Mucosa of gallbladder (tissue), 1 donor: ENCODE data around the gene GRIN2A. TPM values are rescaled to one million over a fixed set of nuclear protein-coding genes. Genes with fewer than 3 reads are reported as not detected.

Experiments
- DNase-seq: peaks from one replicate; pipeline ENCODE4 v3.0.0-alpha.2; 2020; ENCODE audit warnings: low spot score
- total RNA-seq: library from RNA; stranded (reverse); gene quantifications from one replicate; pipeline ENCODE4 v1.2.1, GENCODE V29; 2021
- donor health status: DM: no; HTN: no; CAD: no.

Gene GRIN2A
- total RNA-seq, 1 donor from 2014 or later = 62.8 TPM

GRCh38 chr16:10130538-10130937 is 51.7 kb downstream of the GRIN2A start:
- DNase-seq = no peak

DNA sequence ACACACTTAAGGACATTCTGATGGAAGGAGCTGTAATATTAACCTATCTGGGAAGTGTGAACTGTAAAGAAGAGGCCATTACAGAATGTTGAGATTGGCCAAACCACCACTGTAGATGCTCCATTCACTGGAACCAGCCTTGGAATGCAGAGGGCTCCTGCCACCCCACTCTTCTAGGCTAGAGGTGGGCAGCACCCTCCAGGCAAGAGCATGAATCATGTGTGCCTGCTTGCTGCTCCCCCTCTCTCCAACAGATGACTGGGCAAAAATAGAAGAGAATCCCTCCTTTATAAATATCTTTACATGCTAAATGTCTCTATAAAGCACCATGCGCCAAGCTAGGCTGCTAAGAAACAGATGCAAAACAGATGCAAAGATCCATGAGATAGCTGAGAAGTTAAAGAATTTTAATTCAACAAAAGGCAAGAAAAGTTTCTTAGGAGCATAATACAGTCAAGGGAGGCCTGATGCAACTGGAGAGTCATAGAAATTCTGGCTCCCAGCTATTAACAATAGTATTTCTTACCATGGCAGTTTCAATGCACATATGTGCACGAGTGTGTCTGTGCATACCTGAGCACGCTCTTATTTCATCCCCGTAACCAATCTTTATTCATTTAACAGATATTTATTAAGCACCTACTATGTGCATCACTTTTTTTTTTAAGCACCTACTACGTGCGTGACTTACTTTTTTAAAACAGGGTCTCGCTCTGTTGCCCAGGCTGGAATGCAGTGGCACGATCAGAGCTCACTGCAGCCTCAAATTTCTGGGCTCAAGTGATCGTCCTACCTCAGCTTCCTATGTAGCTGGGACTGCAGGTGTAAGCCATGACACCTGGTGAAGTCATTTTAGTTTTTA is 53.6 kb downstream of the GRIN2A start:
- no peak for DNase-seq

GRCh38 chr16:10126686-10127085 is 55.5 kb downstream of the GRIN2A start:
- DNase-seq = no peak

- no peak for DNase-seq
Measured at GRCh38 chr16:10123141-10123540, 59.1 kb downstream of the GRIN2A start.

GRCh38 chr16:10122546-10122945 is 59.7 kb downstream of the GRIN2A start:
- DNase-seq = no peak

DNA sequence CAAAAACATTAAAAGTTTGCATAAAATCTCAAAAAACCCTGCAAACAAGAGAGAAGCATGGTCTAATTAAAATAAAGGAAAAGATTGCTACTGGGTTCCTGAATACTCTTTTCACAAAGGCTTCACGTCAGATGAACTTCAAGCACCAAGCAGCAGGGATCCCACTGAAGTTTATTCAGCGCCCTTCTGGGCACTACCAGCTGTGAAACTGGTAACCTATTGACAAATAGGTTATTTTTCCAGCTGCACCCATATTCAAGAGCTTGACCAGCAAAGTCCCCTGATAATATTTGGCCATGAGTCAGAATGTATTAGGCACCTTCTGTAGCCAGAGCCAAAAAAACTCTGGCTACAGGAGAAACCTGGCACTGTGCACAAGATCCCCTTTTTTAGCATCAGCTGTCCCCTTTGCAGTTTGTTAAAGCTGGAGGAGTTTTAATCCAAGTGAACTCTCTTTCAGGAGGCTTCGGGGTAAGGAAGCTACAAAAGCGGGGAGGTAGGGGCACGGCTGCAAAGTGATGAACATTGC is 60.3 kb downstream of the GRIN2A start:
- no peak for DNase-seq

GRCh38 chr16:10121491-10121890 is 60.7 kb downstream of the GRIN2A start:
- DNase-seq = no peak

- no peak for DNase-seq
Measured at GRCh38 chr16:10120953-10121352, 61.3 kb downstream of the GRIN2A start.

DNA sequence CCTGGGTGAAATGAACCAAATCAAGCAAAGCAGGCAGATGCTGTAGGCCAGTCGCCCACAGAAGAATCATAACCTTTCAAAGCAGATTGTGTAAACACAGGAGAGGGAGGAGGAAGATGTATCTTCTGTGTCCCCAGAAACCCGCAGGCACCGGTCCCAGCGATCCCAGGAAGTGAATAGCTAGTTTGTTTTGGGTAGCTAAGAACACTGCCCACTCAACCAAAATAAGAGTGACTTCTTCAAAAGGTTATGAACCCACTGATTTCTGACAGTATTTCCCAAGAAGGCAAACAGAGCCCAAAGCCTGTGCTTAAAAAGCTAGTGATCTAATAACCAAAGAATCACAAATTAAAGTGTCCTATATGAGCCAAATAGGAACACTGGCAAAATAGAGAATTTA is 67.8 kb downstream of the GRIN2A start:
- DNase-seq = no peak

DNA sequence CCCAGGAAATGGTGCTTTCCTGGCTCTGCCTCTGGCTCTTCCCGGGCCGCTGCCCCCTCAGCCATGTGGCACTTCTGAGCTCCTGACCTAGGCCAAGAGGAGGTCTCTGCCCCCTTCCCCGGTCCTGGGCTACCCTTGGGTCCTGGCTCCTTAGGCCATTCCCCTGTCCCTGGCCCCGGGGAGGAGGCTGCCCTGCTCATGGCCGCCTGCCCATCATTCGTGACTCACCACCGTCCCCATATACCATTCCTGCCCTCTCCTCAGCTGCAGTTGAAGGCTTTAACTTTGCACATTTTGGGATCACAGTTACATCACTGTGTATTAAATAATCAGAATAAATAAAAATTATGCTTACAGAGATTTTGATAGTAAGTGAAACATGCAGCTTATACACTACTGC is 69.0 kb downstream of the GRIN2A start:
- no peak for DNase-seq

DNA sequence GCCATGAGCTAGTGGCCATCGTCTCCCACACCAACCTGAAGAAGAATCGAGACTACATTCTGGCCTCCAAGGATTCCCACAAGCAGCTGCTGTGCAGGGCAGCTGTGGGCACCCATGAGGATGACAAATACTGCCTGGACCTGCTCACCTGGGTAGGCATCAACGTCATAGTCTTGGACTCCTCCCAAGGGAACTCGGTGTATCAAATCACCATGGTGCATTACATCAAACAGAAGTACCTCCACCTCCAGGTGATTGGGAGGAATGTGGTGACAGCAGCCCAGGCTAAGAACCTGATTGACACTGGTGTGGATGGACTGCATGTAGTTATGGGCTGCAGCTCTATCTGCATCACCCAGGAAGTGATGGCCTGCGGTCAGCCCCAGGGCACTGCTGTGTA is 70.2 kb downstream of the GRIN2A start:
- DNase-seq = no peak

GRCh38 chr16:10111156-10111761 is 71.0 kb downstream of the GRIN2A start:
- DNase-seq = no peak

GRCh38 chr16:10110552-10110951 is 71.7 kb downstream of the GRIN2A start:
- no peak for DNase-seq

- DNase-seq = no peak
Measured at GRCh38 chr16:10107081-10107480, 75.1 kb downstream of the GRIN2A start.

- no peak for DNase-seq
Measured at GRCh38 chr16:10103700-10104099, 78.5 kb downstream of the GRIN2A start.

DNA sequence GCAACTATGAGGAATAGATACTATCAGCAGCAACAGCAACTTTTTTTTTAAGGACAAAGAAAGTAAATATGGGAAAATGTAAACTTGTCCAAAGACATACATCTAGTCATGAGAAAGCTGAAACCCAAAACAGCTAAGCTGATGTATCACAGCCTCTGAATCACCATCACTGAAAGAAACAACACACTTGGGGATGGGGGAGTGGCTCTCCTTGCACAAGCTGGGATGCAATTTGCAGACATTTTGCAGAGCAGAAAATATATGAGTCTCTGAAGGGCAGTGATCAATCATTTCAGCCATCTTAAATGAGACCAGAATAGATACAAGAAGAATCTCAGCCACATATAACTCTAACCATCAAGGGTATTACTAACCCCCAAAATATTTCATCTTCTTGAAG is 79.1 kb downstream of the GRIN2A start:
- DNase-seq = no peak

DNA sequence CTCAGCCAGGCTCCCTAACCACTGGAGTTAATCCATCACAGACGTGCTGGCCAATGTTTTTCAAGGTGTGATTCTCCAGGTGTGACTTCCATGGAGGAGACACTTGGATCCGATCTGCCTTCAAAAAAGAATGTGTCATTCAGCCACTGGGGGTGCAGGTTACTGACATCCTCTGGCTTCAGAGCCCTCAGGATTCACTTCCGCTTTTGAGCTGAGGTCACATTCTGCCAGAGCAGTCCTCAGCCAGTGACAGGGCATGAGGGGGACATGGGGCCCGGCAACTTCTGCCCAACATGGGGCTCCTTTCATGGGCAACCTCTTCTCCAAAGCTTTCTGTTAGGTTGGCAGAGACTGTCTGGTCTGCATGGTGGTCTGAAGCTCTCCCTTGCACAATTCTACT is 81.4 kb downstream of the GRIN2A start:
- DNase-seq = no peak

- no peak for DNase-seq
Measured at GRCh38 chr16:10098991-10099390, 83.2 kb downstream of the GRIN2A start.

- DNase-seq = no peak
Measured at GRCh38 chr16:10097271-10097670, 85.0 kb downstream of the GRIN2A start.

DNA sequence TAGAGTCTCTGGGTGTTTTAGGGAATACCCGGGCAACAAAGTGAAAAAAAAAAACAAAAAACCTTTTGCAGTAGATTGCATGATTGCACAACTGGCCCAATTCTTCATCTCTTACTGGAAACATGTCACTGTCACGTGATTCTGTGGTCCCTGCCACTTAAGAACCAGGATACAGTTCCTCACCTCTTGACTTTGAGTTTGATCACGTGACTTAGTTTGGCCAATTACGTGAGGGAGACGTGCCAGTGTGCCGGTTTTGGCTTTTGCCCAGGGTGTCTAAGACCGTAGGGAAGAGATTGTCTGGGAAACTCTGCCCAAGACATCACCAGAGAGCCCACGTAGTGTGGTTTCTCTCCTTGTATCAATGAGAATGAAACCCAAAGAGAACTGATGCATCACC is 88.7 kb downstream of the GRIN2A start:
- no peak for DNase-seq

DNA sequence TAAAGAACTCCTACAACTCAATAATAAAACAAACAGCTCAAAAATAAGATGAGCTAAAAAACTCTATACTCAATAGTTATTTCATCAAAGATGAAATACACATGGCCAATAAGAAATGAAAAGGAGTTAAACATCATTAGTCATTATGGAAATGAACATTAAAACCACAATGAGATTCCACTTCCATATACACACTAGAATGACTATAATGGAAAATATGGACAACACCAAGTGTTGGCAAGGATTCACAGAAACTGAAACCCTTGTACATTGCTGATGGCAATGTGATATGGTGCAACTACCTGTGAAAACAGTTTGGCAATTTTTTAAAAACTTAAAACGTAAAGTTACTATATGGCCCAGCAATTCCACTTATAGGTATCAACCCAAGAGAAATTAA is 91.4 kb downstream of the GRIN2A start:
- DNase-seq = no peak

DNA sequence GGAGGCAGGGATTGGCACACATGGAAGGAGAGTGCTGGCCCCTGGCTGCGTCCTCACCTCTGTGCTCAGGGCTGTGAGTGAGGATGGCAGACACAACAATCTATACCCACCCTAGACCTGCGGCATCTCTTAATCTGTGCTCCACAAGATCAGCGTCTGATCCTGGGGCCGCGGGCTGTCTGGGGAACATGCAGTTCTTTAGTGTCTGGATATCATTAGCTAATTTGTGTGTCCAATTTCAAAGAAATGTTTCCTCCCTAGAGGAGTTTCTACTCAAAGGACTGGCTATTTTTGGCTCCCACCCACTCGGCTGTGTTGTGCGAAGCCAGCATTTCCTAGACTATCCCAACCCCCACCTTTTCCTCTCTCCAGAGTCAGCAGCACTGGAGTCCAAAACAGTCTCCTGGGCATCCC is 93.8 kb downstream of the GRIN2A start:
- no peak for DNase-seq

DNA sequence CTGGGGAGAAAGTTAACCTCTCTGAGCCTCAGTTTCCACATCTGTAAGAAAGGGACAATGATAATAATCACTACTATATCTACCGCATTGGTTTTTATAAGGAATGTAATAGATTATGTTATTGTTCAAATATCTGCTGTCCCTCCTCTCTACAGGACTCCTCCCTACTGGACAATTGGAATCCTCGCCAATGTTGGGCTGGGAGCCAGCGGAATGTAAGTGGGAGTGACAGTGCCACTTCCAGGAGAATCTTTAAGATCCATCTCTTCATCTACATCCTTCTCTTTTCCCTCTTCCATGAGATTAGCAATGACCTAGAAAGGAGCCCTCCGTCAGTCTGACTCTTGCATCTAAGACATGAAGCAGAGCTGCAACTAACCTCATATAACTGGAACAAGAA is 95.1 kb downstream of the GRIN2A start:
- no peak for DNase-seq
